ENCODE results near the gene TUBB8. TPM values are rescaled to one million over a fixed set of nuclear protein-coding genes. Genes with fewer than 3 reads are reported as not detected.
"Not testable (repeated sequence)": the region's sequence is repeated elsewhere in the genome, so short reads cannot be mapped to it uniquely, and the experiment has no call there.

Gene TUBB8
- total and polyA plus RNA-seq, 4 donors, result 0.11 to 0.56 (median 0.43) TPM; not detected in 1

- 86% methylated on average over 10 of the region's 19 CpGs for WGBS (ENCODE audit: insufficient coverage)
- Histone ChIP-seq H3K4me1 (ENCODE audit: control insufficient read depth, insufficient read depth, low read length) (no peaks in the 10 kb centered on the region), H3K27ac (ENCODE audit: low read depth, low read length) (no peak overlapping the region), H3K4me3 (ENCODE audit: low read depth, low read length) (no peak overlapping the region), H3K36me3 (ENCODE audit: control insufficient read depth, insufficient read depth, low read length) (no peaks in the 10 kb centered on the region), H3K9me3 (ENCODE audit: control insufficient read depth, insufficient read depth, low read length) (no peaks in the 10 kb centered on the region), H3K27me3 (ENCODE audit: control insufficient read depth, insufficient read depth, low read length) (no peaks in the 10 kb centered on the region)
- DNase-seq (ENCODE audit: low read depth in 4 of 6, low spot score in 6 of 6), result no peak
Measured at GRCh38 chr10:87177-88080, 38.3 kb upstream of the TUBB8 start.

DNA sequence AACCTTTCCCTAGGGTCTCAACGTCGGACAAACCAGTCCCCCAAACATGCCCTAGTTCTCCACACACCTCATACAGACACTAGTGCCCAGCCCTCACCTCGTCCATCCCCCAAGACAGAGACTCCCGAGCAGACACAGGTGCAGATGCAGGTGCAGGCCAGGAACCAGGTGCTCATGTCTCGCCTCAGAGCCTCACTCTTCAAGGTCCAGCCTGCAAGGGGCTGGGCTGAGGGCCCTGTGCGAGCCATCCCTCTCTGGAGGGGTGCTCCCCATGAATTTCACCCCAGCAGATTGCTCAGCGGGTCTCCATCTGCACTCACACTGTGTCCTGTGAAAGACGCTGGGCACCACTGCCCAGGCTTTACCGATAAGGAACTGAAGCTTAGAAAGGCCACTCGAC is 36.9 kb upstream of the TUBB8 start:
- 87% methylated on average over 8 of the region's 10 CpGs for WGBS (ENCODE audit: insufficient coverage)
- Histone ChIP-seq H3K36me3 (ENCODE audit: control insufficient read depth, insufficient read depth, low read length) (no peaks in the 10 kb centered on the region), H3K4me3 (ENCODE audit: low read depth, low read length) (no peak overlapping the region), H3K4me1 (ENCODE audit: control insufficient read depth, insufficient read depth, low read length) (no peaks in the 10 kb centered on the region), H3K27ac (ENCODE audit: low read depth, low read length) (no peak overlapping the region), H3K9me3 (ENCODE audit: control insufficient read depth, insufficient read depth, low read length) (no peaks in the 10 kb centered on the region), H3K27me3 (ENCODE audit: control insufficient read depth, insufficient read depth, low read length) (no peaks in the 10 kb centered on the region)
- no peak for DNase-seq (ENCODE audit: low read depth in 4 of 6, low spot score in 6 of 6)

GRCh38 chr10:85044-85443 is 35.9 kb upstream of the TUBB8 start:
- 74% methylated on average over 8 of the region's 8 CpGs for WGBS (ENCODE audit: insufficient coverage)
- Histone ChIP-seq H3K4me3 (ENCODE audit: low read depth, low read length) (no peak overlapping the region), H3K27ac (ENCODE audit: low read depth, low read length) (no peak overlapping the region), H3K9me3 (ENCODE audit: control insufficient read depth, insufficient read depth, low read length) (no peaks in the 10 kb centered on the region), H3K27me3 (ENCODE audit: control insufficient read depth, insufficient read depth, low read length) (peaks cover 2% of the 10 kb centered on the region), H3K36me3 (ENCODE audit: control insufficient read depth, insufficient read depth, low read length) (no peaks in the 10 kb centered on the region), H3K4me1 (ENCODE audit: control insufficient read depth, insufficient read depth, low read length) (no peaks in the 10 kb centered on the region)
- DNase-seq (ENCODE audit: low read depth in 4 of 6, low spot score in 6 of 6), result no peak

GRCh38 chr10:83930-84530 is 34.9 kb upstream of the TUBB8 start:
- Histone ChIP-seq H3K9me3 (ENCODE audit: control insufficient read depth, insufficient read depth, low read length) (no peaks in the 10 kb centered on the region), H3K27me3 (ENCODE audit: control insufficient read depth, insufficient read depth, low read length) (peaks cover 2% of the 10 kb centered on the region), H3K4me3 (ENCODE audit: low read depth, low read length) (no peak overlapping the region), H3K27ac (ENCODE audit: low read depth, low read length) (no peak overlapping the region), H3K36me3 (ENCODE audit: control insufficient read depth, insufficient read depth, low read length) (no peaks in the 10 kb centered on the region), H3K4me1 (ENCODE audit: control insufficient read depth, insufficient read depth, low read length) (no peaks in the 10 kb centered on the region)
- DNase-seq (ENCODE audit: low read depth in 4 of 6, low spot score in 6 of 6), result no peak
- WGBS (ENCODE audit: insufficient coverage), result 79% methylated on average over 4 of the region's 9 CpGs

GRCh38 chr10:80477-81105 is 31.5 kb upstream of the TUBB8 start:
- WGBS (ENCODE audit: insufficient coverage), result 77% methylated on average over 6 of the region's 7 CpGs

GRCh38 chr10:79532-80215 is 30.6 kb upstream of the TUBB8 start:
- peaks cover 4% of the 10 kb centered on the region for H3K27me3 ChIP-seq (ENCODE audit: control insufficient read depth, insufficient read depth, low read length)
- H3K36me3 ChIP-seq (ENCODE audit: control insufficient read depth, insufficient read depth, low read length), result no peaks in the 10 kb centered on the region
- DNase-seq (ENCODE audit: low read depth in 4 of 6, low spot score in 6 of 6), result no peak
- no peak overlapping the region for H3K4me3 ChIP-seq (ENCODE audit: low read depth, low read length)
- peaks cover 10% of the 10 kb centered on the region for H3K4me1 ChIP-seq (ENCODE audit: control insufficient read depth, insufficient read depth, low read length)
- no peaks in the 10 kb centered on the region for H3K9me3 ChIP-seq (ENCODE audit: control insufficient read depth, insufficient read depth, low read length)
- H3K27ac ChIP-seq (ENCODE audit: low read depth, low read length), result no peak overlapping the region
- WGBS (ENCODE audit: insufficient coverage), result 68% methylated on average over 3 of the region's 4 CpGs

More at GRCh38 chr10:80477-81105, 31.5 kb upstream of the TUBB8 start:
- peaks cover 4% of the 10 kb centered on the region for H3K27me3 ChIP-seq (ENCODE audit: control insufficient read depth, insufficient read depth, low read length)
- H3K27ac ChIP-seq (ENCODE audit: low read depth, low read length), result no peak overlapping the region
- peaks cover 10% of the 10 kb centered on the region for H3K4me1 ChIP-seq (ENCODE audit: control insufficient read depth, insufficient read depth, low read length)
- no peak overlapping the region for H3K4me3 ChIP-seq (ENCODE audit: low read depth, low read length)
- H3K9me3 ChIP-seq (ENCODE audit: control insufficient read depth, insufficient read depth, low read length), result no peaks in the 10 kb centered on the region
- DNase-seq (ENCODE audit: low read depth in 4 of 6, low spot score in 6 of 6), result no peak
- H3K36me3 ChIP-seq (ENCODE audit: control insufficient read depth, insufficient read depth, low read length), result no peaks in the 10 kb centered on the region

- Histone ChIP-seq H3K9me3 (ENCODE audit: control insufficient read depth, insufficient read depth, low read length) (no peaks in the 10 kb centered on the region), H3K4me1 (ENCODE audit: control insufficient read depth, insufficient read depth, low read length) (peaks cover 17% of the 10 kb centered on the region), H3K27ac (ENCODE audit: low read depth, low read length) (no peak overlapping the region), H3K36me3 (ENCODE audit: control insufficient read depth, insufficient read depth, low read length) (no peaks in the 10 kb centered on the region), H3K27me3 (ENCODE audit: control insufficient read depth, insufficient read depth, low read length) (peaks cover 6% of the 10 kb centered on the region), H3K4me3 (ENCODE audit: low read depth, low read length) (no peak overlapping the region)
- 91% methylated on average over 12 of the region's 12 CpGs for WGBS (ENCODE audit: insufficient coverage)
- DNase-seq (ENCODE audit: low read depth in 4 of 6, low spot score in 6 of 6), result no peak
Measured at GRCh38 chr10:78556-78955, 29.5 kb upstream of the TUBB8 start.

DNA sequence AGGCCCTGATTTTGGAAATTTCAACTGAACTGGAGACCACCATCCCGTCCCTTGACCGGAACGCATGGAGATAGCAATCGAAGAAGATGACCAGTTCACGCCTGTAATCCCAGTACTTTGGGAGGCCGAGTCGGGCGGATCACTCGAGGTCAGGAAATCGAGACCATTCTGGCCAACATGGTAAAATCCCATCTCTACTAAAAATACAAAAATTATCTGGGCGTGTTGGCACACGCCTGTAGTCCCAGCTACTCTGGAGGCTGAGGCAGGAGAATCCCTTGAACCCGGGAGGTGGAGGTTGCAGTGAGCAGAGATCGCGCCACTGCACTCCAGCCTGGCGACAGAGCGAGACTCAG is 25.1 kb upstream of the TUBB8 start:
- not testable (repeated sequence) for DNase-seq (ENCODE audit: low read depth in 4 of 6, low spot score in 6 of 6); H3K4me3 ChIP-seq (ENCODE audit: low read depth, low read length); H3K27ac ChIP-seq (ENCODE audit: low read depth, low read length); H3K27me3 ChIP-seq (ENCODE audit: control insufficient read depth, insufficient read depth, low read length); H3K9me3 ChIP-seq (ENCODE audit: control insufficient read depth, insufficient read depth, low read length); H3K36me3 ChIP-seq (ENCODE audit: control insufficient read depth, insufficient read depth, low read length)
- H3K4me1 ChIP-seq (ENCODE audit: control insufficient read depth, insufficient read depth, low read length), result peaks cover 17% of the 10 kb centered on the region
- 10% methylated on average over 9 of the region's 17 CpGs for WGBS (ENCODE audit: insufficient coverage)

DNA sequence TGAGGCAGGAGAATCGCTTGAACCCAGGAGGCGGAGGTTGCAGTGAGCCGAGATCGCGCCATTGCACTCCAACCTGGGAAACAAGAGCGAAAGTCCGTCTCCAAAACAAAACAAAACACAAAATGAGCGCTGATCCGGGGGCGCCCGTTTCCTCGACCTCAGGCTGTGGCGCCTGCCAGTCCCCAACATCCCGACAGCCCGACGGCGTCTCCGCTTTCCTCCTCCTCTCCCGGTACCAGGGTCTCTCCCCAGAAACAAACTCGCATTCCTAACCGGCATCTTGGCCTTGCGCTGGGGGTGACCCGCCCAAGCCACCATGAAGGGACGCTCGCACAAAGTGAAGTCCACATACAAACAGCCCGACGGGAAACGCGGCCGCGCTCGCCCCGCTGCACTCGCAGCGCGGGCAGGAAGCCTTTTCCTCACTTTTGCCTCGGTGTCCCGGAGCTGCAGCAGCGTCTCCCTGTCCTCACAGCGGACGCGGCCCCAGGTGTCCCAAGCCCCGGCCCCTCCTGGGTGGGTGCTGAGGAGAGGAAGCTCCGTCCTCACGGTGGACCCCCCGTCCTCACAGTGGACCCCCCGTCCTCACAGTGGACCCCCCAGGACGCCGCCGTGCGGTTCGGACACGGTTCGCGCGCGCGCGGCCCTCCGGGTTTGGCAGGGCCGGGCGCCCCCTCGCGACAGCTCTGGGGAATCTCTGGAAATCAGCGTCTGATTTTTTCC is 24.6 kb upstream of the TUBB8 start:
- H3K27me3 ChIP-seq (ENCODE audit: control insufficient read depth, insufficient read depth, low read length); H3K36me3 ChIP-seq (ENCODE audit: control insufficient read depth, insufficient read depth, low read length); H3K9me3 ChIP-seq (ENCODE audit: control insufficient read depth, insufficient read depth, low read length); H3K27ac ChIP-seq (ENCODE audit: low read depth, low read length): not testable (repeated sequence)
- Histone ChIP-seq H3K4me3 (ENCODE audit: low read depth, low read length) (peak overlapping the region; percentile 48), H3K4me1 (ENCODE audit: control insufficient read depth, insufficient read depth, low read length) (peaks cover 17% of the 10 kb centered on the region)
- peak in 3 of 6 donors; percentile 17 to 69 (median 58) for DNase-seq (ENCODE audit: low read depth in 4 of 6, low spot score in 6 of 6)
- 3% methylated on average over 51 of the region's 65 CpGs for WGBS (ENCODE audit: insufficient coverage)

Data from spinal cord (tissue), 10 donors.